GM12878 (cell line): ENCODE measurements around the gene CELF2. TPM values are rescaled to one million over a fixed set of nuclear protein-coding genes. Genes with fewer than 3 reads are reported as not detected.

Source experiments
- ATAC-seq: fragments of 200-7000 bp; cut with Tn5 transposase; 3 replicates; pipeline ENCODE4 v1.9.1; 2020; ENCODE audit warnings: mild to moderate bottlenecking, moderate library complexity
- BruUV-seq: library from RNA; stranded (reverse); fragments of 400-500 nt; replicated peaks from 2 replicates; lab custom pipeline; 2021; lab: Mats Ljungman, UMichigan
- CTCF ChIA-PET: fragments of 300-600 bp; sonication (Branson Sonifier 250); formaldehyde crosslinking; extraction: SDS; loops from one replicate; lab custom pipeline; 2021; ENCODE audit warnings: inconsistent platforms; lab: Yijun Ruan, JAX
- POLR2A ChIA-PET: fragments of 350-600 bp; formaldehyde crosslinking; extraction: SDS; loops from one replicate; lab custom pipeline; 2021; ENCODE audit warnings: inconsistent platforms; lab: Charles Lee
- RAD21 ChIA-PET: fragments of 300-600 bp; sonication (Branson Sonifier 250); formaldehyde crosslinking; loops from one replicate; lab custom pipeline; 2023; ENCODE audit warnings: antibody characterized with exemption; ENCODE audit not compliant: unreplicated experiment; lab: Charles Lee
- SMC1A ChIA-PET: fragments of 300-600 bp; sonication (Branson Sonifier 250); formaldehyde crosslinking; loops from one replicate; lab custom pipeline; 2023; ENCODE audit not compliant: unreplicated experiment, uncharacterized antibody; lab: Charles Lee
- DNase-seq: peaks from one replicate; pipeline ENCODE4 v3.0.0-alpha.2; 2011; ENCODE audit warnings: low read depth, low spot score
- FAIRE-seq: peaks from 3 replicates; lab custom pipeline; 2011; peaks lifted over from hg19 to GRCh38; lab: Jason Lieb, UNC
- H2AFZ ChIP-seq: 2 replicates; pipeline ENCODE4 v1.6.0; 2011; ENCODE audit warnings: low read depth, low read length, control low read depth; ENCODE audit not compliant: control insufficient read depth
- H3K27ac ChIP-seq: 2 replicates; pipeline ENCODE4 v1.5.1; 2011; ENCODE audit warnings: control low read depth; ENCODE audit not compliant: control insufficient read depth, insufficient read depth
- H3K27me3 ChIP-seq, 2 experiments: replicated peaks in 1 of 2; 2 replicates each; pipeline versions ENCODE4 v1.6.0 to v1.6.1; 2011; ENCODE audit warnings: low read length in 1 of 2; ENCODE audit not compliant: control insufficient read depth in 2 of 2, insufficient read depth in 2 of 2
- H3K36me3 ChIP-seq, 2 experiments: 2 replicates each; pipeline ENCODE4 v1.5.1; 2011; ENCODE audit warnings: low read length in 1 of 2; ENCODE audit not compliant: control insufficient read depth in 2 of 2, insufficient read depth in 2 of 2
- H3K4me1 ChIP-seq: 2 replicates; pipeline ENCODE4 v1.6.1; 2011; ENCODE audit warnings: mild to moderate bottlenecking, low read length, moderate library complexity, mixed read lengths; ENCODE audit not compliant: control insufficient read depth, insufficient read depth
- H3K4me2 ChIP-seq: 2 replicates; pipeline ENCODE4 v1.6.0; 2011; ENCODE audit warnings: control low read depth; ENCODE audit not compliant: control insufficient read depth, insufficient read depth
- H3K4me3 ChIP-seq: fragments of 200-600 bp; sonication (generic); 2 replicates; pipeline ENCODE4 v1.5.1; 2016
- H3K79me2 ChIP-seq: 2 replicates; pipeline ENCODE4 v1.6.0; 2011; ENCODE audit warnings: low read length; ENCODE audit not compliant: control insufficient read depth, insufficient read depth
- H3K9ac ChIP-seq: 2 replicates; pipeline ENCODE4 v1.8.0; 2011; ENCODE audit warnings: low read length, control low read depth, mixed read lengths; ENCODE audit not compliant: control insufficient read depth, insufficient read depth
- H3K9me3 ChIP-seq: replicated peaks from 3 replicates; pipeline ENCODE4 v1.5.1; 2011; ENCODE audit warnings: mild to moderate bottlenecking, low read length; ENCODE audit not compliant: control insufficient read depth, insufficient read depth
- H4K20me1 ChIP-seq: 2 replicates; pipeline ENCODE4 v1.6.0; 2011; ENCODE audit not compliant: control insufficient read depth, insufficient read depth
- CHD4 ChIP-seq: fragments of 200-600 bp; sonication (generic); IDR thresholded peaks from 2 replicates; pipeline ENCODE4 v1.6.1; 2016; ENCODE audit warnings: mild to moderate bottlenecking
- DPF2 ChIP-seq: fragments of 450-650 bp; IDR thresholded peaks from 2 replicates; pipeline ENCODE4 v1.6.1; 2017; ENCODE audit warnings: mild to moderate bottlenecking
- FOS ChIP-seq: IDR thresholded peaks from 3 replicates; pipeline ENCODE4 v1.6.1; 2011; ENCODE audit warnings: borderline replicate concordance; ENCODE audit not compliant: insufficient read length; ENCODE audit errors: extremely low read depth
- FOXK2 ChIP-seq: fragments of 450-650 bp; IDR thresholded peaks from 2 replicates; pipeline ENCODE4 v1.6.1; 2017; ENCODE audit warnings: mild to moderate bottlenecking, moderate library complexity
- HDGF ChIP-seq: fragments of 450-650 bp; IDR thresholded peaks from 2 replicates; pipeline ENCODE4 v1.6.1; 2016; ENCODE audit warnings: antibody characterized with exemption
- KAT2A ChIP-seq: conservative IDR thresholded peaks from 2 replicates; pipeline ENCODE4 v1.6.1; 2011; ENCODE audit warnings: low read depth, low read length; ENCODE audit not compliant: control insufficient read depth
- MXI1 ChIP-seq: fragments of 150-350 bp; IDR thresholded peaks from 2 replicates; pipeline ENCODE4 v1.6.1; 2011; ENCODE audit warnings: low read depth, mild to moderate bottlenecking, inconsistent platforms, low read length, improper control_type of control experiment
- PAX8 ChIP-seq: fragments of 450-650 bp; IDR thresholded peaks from 2 replicates; pipeline ENCODE4 v1.6.1; 2017; ENCODE audit warnings: mild to moderate bottlenecking, moderate library complexity
- POLR2A ChIP-seq: IDR thresholded peaks from 2 replicates; pipeline ENCODE4 v1.6.1; 2011; ENCODE audit warnings: low read depth, mild to moderate bottlenecking, low read length
- STAT3 ChIP-seq: IDR thresholded peaks from 2 replicates; pipeline ENCODE4 v1.6.1; 2011; ENCODE audit warnings: low read depth, low read length, improper control_type of control experiment
- ZNF24 ChIP-seq: fragments of 450-650 bp; IDR thresholded peaks from 2 replicates; pipeline ENCODE4 v1.6.1; 2017; ENCODE audit warnings: antibody characterized with exemption, mild to moderate bottlenecking
- ZZZ3 ChIP-seq: IDR thresholded peaks from 2 replicates; pipeline ENCODE4 v1.6.1; 2011; ENCODE audit warnings: low read depth; ENCODE audit not compliant: control insufficient read depth, insufficient read length
- WGBS: methylation state at CpG from one replicate; pipeline ENCODE4 v1.1.6; 2016; ENCODE audit warnings: low lambda C conversion rate; ENCODE audit not compliant: insufficient replicate concordance, insufficient coverage; ENCODE audit errors: missing lambda C conversion rate; 5-methylcytosine and 5-hydroxymethylcytosine counted together
- in situ Hi-C: fragments of 300-500 bp; cut with MboI; formaldehyde crosslinking; loops from 9 replicates; pipeline ENCODE4 v1.14.3; 2018; ENCODE audit warnings: mixed read lengths
- intact Hi-C: fragments of 100-400 bp; cut with micrococcal nuclease; formaldehyde crosslinking; loops from one replicate; pipeline ENCODE4 v1.14.2; 2022; ENCODE audit not compliant: unreplicated experiment
- polyA plus RNA-seq, 11 experiments: library from polyadenylated mRNA; depleted of rRNA in 4 of 11; unstranded in 6 of 11; stranded (reverse) in 5 of 11; fragments of >200 nt; fragmentation: Nextera tagmentation in 4 of 11; fragmentation: Illumina TruSeq in 1 of 11; extraction: Ambion mirVana in 4 of 11; extraction: Trizol in 1 of 11; gene quantifications; 1 replicate in 1 of 11; 2 replicates in 10 of 11; pipeline versions ENCODE4 v1.2.1 to v1.2.3, GENCODE V29; 2011 to 2016; ENCODE audit warnings: inconsistent platforms in 2 of 11, missing spikeins in 2 of 11, low read depth in 1 of 11
- total RNA-seq, 4 experiments: library from RNA; depleted of rRNA in 3 of 4; stranded (reverse); fragments of >200 nt in 3 of 4; fragmentation: Illumina TruSeq in 1 of 4; extraction: Trizol in 1 of 4; gene quantifications; 2 replicates each; pipeline versions ENCODE4 v1.2.1 to v1.2.3, GENCODE V29; 2013 to 2021
- TF ChIP-seq, protein P1 (sequence below): IDR thresholded peaks from 2 replicates; pipeline ENCODE4 v1.6.1; 2011; ENCODE audit warnings: mild to moderate bottlenecking, low read depth, low read length, moderate library complexity; ENCODE audit not compliant: insufficient replicate concordance
- TF ChIP-seq, protein P2 (sequence below): fragments of 450-650 bp; formaldehyde crosslinking; IDR thresholded peaks from 2 replicates; pipeline ENCODE4 v1.4.0; 2022; ENCODE audit warnings: mild to moderate bottlenecking, moderate library complexity
- TF ChIP-seq, protein P3 (sequence below): fragments of 450-650 bp; IDR thresholded peaks from 2 replicates; pipeline ENCODE4 v1.6.1; 2014; ENCODE audit warnings: mild to moderate bottlenecking
- TF ChIP-seq, protein P4 (sequence below): fragments of 450-650 bp; IDR thresholded peaks from 2 replicates; pipeline ENCODE4 v1.6.1; 2016; ENCODE audit warnings: mild to moderate bottlenecking
- TF ChIP-seq, protein P5 (sequence below): fragments of 450-650 bp; conservative IDR thresholded peaks from 2 replicates; pipeline ENCODE4 v1.6.1; 2017; ENCODE audit warnings: mild to moderate bottlenecking, moderate library complexity

Gene CELF2
- total and polyA plus RNA-seq, 10 of the 15 experiments (the other 5 are each of a cell fraction or from before 2014, with no cell fraction given), result 20.8 to 129 (median 86.3) TPM

DNA sequence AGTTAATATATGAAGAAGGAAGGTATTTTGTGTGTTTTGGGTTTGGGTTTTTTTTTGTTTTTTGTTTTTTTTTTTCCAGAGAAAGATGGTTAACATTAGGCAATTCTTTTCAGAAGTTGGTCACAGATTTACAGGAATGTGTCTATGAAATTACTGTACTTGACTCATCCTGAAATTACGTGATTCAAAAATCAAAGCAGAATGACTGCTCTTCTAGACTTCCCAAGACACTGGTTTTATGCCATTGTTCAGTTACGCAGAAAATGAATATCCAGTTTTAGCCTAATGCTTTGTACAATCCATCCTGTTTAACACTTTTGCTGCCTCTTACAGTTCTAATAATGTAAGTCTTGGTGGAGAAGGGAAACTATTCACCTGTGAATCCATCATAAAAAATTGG lies 39.7 kb upstream of the CELF2 start:
- BruUV-seq, result no TSS peak
- ATAC-seq, result no peak
- RAD21 ChIA-PET, result no interaction called here

More for the DNA sequence above, 39.7 kb upstream of the CELF2 start:
- FAIRE-seq (no peak), DNase-seq (no peak)
- in situ Hi-C loops (no loop called here), intact Hi-C loops (no loop called here)
- TF ChIP-seq DPF2, result no peak
- no peak for TF ChIP-seq KAT2A
- TF ChIP-seq, protein P1, sequence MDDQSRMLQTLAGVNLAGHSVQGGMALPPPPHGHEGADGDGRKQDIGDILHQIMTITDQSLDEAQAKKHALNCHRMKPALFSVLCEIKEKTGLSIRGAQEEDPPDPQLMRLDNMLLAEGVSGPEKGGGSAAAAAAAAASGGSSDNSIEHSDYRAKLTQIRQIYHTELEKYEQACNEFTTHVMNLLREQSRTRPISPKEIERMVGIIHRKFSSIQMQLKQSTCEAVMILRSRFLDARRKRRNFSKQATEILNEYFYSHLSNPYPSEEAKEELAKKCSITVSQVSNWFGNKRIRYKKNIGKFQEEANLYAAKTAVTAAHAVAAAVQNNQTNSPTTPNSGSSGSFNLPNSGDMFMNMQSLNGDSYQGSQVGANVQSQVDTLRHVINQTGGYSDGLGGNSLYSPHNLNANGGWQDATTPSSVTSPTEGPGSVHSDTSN, result no peak
- TF ChIP-seq FOS, result no peak
- no peak for TF ChIP-seq MXI1
- TF ChIP-seq, protein P2, sequence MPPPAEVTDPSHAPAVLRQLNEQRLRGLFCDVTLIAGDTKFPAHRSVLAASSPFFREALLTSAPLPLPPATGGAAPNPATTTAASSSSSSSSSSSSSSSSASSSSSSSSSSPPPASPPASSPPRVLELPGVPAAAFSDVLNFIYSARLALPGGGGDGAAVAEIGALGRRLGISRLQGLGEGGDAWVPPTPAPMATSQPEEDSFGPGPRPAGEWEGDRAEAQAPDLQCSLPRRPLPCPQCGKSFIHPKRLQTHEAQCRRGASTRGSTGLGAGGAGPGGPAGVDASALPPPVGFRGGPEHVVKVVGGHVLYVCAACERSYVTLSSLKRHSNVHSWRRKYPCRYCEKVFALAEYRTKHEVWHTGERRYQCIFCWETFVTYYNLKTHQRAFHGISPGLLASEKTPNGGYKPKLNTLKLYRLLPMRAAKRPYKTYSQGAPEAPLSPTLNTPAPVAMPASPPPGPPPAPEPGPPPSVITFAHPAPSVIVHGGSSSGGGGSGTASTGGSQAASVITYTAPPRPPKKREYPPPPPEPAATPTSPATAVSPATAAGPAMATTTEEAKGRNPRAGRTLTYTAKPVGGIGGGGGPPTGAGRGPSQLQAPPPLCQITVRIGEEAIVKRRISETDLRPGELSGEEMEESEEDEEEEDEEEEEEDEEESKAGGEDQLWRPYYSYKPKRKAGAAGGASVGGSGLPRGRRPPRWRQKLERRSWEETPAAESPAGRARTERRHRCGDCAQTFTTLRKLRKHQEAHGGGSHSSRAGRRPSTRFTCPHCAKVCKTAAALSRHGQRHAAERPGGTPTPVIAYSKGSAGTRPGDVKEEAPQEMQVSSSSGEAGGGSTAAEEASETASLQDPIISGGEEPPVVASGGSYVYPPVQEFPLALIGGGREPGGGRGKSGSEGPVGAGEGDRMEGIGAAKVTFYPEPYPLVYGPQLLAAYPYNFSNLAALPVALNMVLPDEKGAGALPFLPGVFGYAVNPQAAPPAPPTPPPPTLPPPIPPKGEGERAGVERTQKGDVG (CRISPR knock-in tag), result no peak
- no peak for TF ChIP-seq FOXK2
- TF ChIP-seq PAX8, result no peak
- no peak for TF ChIP-seq STAT3
- TF ChIP-seq, protein P3, sequence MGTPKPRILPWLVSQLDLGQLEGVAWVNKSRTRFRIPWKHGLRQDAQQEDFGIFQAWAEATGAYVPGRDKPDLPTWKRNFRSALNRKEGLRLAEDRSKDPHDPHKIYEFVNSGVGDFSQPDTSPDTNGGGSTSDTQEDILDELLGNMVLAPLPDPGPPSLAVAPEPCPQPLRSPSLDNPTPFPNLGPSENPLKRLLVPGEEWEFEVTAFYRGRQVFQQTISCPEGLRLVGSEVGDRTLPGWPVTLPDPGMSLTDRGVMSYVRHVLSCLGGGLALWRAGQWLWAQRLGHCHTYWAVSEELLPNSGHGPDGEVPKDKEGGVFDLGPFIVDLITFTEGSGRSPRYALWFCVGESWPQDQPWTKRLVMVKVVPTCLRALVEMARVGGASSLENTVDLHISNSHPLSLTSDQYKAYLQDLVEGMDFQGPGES, result no peak
- TF ChIP-seq ZZZ3, result no peak
- no peak for TF ChIP-seq CHD4
- TF ChIP-seq HDGF, result no peak
- TF ChIP-seq, protein P4, sequence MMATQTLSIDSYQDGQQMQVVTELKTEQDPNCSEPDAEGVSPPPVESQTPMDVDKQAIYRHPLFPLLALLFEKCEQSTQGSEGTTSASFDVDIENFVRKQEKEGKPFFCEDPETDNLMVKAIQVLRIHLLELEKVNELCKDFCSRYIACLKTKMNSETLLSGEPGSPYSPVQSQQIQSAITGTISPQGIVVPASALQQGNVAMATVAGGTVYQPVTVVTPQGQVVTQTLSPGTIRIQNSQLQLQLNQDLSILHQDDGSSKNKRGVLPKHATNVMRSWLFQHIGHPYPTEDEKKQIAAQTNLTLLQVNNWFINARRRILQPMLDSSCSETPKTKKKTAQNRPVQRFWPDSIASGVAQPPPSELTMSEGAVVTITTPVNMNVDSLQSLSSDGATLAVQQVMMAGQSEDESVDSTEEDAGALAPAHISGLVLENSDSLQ, result no peak
- no peak for TF ChIP-seq POLR2A
- TF ChIP-seq, protein P5, sequence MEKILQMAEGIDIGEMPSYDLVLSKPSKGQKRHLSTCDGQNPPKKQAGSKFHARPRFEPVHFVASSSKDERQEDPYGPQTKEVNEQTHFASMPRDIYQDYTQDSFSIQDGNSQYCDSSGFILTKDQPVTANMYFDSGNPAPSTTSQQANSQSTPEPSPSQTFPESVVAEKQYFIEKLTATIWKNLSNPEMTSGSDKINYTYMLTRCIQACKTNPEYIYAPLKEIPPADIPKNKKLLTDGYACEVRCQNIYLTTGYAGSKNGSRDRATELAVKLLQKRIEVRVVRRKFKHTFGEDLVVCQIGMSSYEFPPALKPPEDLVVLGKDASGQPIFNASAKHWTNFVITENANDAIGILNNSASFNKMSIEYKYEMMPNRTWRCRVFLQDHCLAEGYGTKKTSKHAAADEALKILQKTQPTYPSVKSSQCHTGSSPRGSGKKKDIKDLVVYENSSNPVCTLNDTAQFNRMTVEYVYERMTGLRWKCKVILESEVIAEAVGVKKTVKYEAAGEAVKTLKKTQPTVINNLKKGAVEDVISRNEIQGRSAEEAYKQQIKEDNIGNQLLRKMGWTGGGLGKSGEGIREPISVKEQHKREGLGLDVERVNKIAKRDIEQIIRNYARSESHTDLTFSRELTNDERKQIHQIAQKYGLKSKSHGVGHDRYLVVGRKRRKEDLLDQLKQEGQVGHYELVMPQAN, result no peak
- no peak for TF ChIP-seq ZNF24
- Histone ChIP-seq H3K27me3 (peaks cover 0 to 1% of the 10 kb centered on the region in 2 experiments; a peak in 2 of 4 replicates), H3K4me1 (no peaks in the 10 kb centered on the region), H3K4me2 (no peak overlapping the region), H4K20me1 (no peaks in the 10 kb centered on the region), H3K36me3 (no peaks in the 10 kb centered on the region), H2AFZ (no peak overlapping the region), H3K79me2 (no peaks in the 10 kb centered on the region), H3K27ac (no peak overlapping the region), H3K9me3 (no peaks in the 10 kb centered on the region), H3K9ac (no peak overlapping the region), H3K4me3 (no peak overlapping the region)
- SMC1A ChIA-PET, result no interaction called here
- WGBS, result 0% methylated on average over 2 of the region's 2 CpGs
- POLR2A ChIA-PET, result no interaction called here
- CTCF ChIA-PET, result interaction anchor here (0.7 kb wide), 1 partner anchor 61 kb away, joined by 3 read pairs; no protein-coding TSS in a partner anchor
